GM21367 (cell line): ENCODE measurements around the gene PRUNE1.

ENCODE experiments used
- ATAC-seq: cut with Tn5 transposase; IDR thresholded peaks from one replicate; pipeline ENCODE4 v1.9.1; 2021; ENCODE audit not compliant: unreplicated experiment

The PRUNE1 gene

GRCh38 chr1:151049458-151049857, 41.2 kb downstream of the PRUNE1 start:
- ATAC-seq = no peak

- no peak for ATAC-seq
Observed at GRCh38 chr1:151050051-151050688, 41.9 kb downstream of the PRUNE1 start.

DNA sequence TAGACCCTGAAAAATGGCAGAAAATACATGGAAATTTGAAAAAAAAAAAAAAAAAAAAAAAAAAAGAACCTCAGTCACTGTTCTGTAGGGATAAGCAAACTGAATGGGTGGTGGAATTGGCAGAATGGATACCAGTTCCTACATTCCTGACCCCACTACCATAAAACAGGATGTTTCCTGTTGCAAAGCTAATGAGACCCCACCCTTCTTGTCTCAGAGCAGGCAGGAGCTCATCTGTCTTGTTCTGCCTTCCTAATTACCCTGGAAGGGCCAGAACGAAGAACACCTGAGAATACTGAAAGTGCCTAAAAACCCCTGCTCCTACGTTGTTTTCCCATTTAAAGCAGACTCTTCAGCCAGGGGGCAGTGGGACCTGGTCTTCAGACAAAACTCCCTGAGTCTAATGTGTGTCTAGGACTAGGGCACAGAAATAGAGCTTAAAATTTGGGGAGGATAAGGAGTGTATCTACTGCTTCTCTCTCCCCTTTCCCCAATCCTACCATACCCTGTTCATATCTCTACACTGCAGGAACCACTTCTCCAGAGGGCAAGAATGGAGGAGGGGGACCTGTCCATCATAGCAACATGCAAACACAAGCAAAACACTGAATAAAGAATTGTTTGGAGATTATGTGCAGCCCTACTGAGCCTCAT, 43.2 kb downstream of the PRUNE1 start:
- ATAC-seq = no peak

DNA sequence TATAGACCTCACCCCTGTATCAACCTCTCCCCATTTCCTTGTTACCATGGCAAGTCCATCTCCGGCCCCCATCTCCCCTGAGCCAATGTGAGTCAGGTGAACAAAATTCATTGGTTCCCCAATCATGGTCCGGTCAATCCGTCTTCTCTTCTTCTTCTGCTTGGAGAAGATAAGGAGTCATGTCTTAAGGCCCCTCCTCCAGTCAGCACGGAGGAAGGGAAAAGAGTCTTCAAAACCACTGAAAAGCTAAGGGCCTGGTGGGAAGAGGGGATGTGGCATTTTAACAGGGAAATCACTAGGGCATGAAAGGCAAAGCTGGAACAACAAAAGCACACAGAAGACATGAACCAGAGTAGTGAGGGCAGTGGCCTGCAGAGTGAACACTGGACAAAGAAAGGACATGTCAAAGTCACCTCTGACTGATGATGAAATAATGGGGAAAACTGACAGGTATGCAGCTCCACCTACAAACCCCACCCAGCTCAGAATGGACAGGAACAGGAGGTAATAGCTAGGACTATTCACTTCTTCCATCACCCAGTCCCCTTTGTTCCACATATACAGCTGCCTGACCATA, 46.8 kb downstream of the PRUNE1 start:
- ATAC-seq = no peak

DNA sequence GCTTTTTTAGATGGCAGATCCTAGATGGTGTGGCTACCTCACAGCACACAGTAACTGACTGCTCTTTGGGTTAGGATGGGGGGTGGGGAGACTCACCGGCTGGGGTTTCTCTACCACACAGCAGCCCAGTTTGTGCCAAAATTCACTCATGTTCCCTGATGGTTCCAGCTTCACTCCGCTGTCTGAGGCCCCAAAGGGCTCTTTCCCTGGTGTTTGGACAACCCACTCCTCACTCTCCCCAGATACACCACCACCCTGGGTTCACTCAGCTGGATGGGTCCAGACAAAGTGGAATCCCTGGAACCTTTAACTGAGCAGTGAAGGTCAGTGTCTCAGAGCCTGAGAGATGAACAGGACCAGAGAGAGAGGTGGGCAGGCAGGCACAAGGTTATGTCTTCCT, 47.3 kb downstream of the PRUNE1 start:
- no peak for ATAC-seq

GRCh38 chr1:151056149-151056548, 47.9 kb downstream of the PRUNE1 start:
- no peak for ATAC-seq

DNA sequence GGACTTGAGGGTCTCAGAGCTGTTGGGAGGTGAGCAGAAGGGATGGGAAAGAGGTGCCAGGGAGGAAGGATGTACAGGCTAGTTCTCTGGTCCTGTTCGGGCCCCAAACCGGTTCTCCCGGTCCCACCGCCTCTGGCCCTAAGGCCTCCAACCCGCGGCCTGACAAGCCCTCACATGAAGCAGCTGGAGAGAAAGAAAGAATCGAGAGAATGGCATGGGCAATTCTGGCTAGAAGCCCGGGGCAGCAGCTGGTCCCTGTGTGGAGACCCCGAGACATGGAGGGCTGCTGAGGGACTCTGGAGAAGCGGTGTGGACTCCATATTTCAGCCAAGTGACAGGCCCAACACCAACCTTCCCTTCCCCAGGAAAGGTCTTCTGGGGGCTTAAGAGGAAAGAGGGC, 50.4 kb downstream of the PRUNE1 start:
- ATAC-seq = no peak

DNA sequence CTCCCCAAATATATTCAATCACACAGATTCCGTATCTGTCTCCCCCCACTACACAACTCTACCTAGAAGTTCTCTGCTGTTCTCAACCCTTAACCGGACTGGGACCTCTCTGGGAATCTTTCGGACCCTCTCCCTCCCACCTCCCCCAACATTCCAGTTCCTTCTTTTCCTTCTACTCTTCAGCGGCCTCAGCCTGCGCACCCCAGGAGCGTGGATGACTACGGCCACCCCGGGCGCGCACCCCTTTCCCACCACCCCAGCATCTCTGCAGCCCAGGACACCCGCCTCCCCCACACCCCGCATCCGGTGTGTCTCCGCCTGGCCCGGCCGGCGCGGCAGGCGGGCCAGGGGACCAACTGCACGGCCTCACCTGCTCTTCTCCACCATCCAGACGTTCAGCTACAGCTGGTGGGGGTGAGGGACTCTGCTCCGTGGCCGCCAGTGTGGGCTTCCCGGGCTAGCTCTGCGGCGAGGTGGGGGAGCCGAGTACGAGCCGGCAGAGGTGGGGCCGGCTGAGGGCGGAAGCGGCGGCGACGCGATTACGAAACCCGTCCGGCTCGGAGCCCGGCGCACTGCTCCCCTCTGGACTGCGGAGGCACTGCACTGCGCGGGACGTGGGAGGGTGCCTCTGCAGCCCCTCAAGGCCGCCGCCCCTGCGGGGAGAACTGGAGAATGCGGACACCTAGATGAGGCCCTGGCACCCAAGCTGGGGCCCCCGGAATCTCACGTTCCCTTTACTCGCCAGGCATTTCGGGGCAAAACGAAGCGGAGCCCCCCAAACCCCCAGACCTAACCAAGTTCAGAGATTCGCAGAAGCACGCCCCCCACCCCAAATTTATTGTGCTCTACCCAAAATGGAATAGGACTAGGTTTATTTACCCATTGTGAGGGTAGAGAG, 51.1 kb downstream of the PRUNE1 start, which contains the start of gene CDC42SE1:
Gene CDC42SE1 (minus strand): TSS at position 514 of the 898 bp plus-strand sequence. CDS start 3,892 bp downstream, outside the sequence.
- peak; percentile 69 for ATAC-seq

DNA sequence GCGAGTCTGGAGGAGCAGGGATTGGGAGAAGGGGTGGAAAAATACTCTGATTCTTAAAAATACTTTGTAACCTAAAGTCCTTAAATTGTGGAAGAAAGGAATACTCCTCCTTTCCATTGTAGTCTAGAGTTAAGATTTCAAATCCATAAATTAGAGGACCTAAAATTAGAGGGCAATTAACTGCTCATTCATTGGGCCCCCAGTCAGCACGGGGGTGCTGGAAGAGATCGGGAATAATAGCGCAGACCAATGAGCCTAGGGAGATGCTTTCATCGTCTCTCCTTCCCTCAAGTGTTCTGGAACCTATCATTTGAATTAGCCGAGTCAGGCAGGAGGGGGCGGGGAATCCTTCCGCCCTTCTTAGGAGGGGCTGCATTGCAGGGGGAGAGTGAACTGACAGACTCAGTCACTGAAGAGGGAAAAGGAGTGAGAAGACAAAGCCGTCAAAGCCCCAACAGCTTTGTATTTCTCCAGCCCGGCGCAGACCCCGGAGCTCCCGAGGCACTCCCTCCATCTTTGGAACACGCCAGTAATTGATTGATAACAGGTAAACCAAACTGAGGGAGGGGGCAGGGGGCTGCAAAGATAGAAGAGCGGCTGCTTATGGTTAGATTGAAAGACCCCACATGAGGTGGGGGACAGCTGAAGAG, 51.9 kb downstream of the PRUNE1 start, which contains the start of gene MLLT11:
Gene MLLT11 (plus strand): TSS at position 391 of the 650 bp plus-strand sequence. CDS start 6,828 bp downstream, outside the sequence.
- ATAC-seq = no peak

DNA sequence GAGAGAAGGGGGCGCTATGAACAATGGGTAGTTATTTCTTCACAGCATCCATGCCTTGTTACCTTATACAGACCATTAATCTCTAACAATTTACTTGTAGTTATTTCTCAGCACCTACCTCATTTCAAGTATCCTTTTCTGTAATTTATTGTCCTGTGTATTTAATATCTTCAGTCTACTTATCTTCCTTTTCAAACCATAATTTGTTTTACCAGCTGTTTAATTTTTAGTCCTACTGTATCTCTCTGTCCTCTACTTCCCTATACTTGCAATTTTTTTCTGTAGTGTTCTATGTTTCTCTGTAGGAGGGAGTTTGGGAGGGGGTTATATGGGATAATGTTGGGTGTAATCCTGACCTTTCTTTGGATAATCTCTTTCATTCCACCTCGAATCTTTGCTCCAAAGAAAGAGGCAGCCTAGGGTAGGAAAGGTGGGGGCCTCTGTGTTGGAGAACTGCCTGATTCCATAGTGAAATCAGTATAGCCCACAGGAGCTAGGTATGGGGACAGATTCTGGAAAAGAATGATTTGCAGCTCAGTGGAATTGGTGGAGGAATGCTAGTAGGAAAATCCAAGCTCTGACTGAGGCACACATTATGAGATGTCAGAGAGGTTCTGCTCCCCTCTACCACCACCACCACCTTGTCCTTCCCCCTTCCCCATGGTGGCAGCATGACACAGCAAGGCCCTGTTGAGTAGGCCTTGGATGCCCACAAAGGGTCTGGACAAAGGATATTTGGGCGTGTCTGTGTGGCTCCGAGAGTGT, 52.6 kb downstream of the PRUNE1 start:
- no peak for ATAC-seq

GRCh38 chr1:151061704-151062103, 53.5 kb downstream of the PRUNE1 start:
- no peak for ATAC-seq

GRCh38 chr1:151062741-151063371, 54.6 kb downstream of the PRUNE1 start:
- no peak for ATAC-seq

GRCh38 chr1:151065089-151065645, 56.9 kb downstream of the PRUNE1 start:
- no peak for ATAC-seq

DNA sequence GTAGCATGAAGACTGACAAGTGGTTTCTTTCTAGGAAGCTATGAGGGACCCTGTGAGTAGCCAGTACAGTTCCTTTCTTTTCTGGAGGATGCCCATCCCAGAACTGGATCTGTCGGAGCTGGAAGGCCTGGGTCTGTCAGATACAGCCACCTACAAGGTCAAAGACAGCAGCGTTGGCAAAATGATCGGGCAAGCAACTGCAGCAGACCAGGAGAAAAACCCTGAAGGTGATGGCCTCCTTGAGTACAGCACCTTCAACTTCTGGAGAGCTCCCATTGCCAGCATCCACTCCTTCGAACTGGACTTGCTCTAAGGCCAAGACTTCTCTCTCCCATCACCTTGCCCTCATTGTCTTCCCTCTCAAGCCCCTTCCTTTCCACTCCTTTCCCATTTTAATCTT, 58.9 kb downstream of the PRUNE1 start:
- ATAC-seq = no peak

- no peak for ATAC-seq
Observed at GRCh38 chr1:151069103-151069486, 60.8 kb downstream of the PRUNE1 start.

DNA sequence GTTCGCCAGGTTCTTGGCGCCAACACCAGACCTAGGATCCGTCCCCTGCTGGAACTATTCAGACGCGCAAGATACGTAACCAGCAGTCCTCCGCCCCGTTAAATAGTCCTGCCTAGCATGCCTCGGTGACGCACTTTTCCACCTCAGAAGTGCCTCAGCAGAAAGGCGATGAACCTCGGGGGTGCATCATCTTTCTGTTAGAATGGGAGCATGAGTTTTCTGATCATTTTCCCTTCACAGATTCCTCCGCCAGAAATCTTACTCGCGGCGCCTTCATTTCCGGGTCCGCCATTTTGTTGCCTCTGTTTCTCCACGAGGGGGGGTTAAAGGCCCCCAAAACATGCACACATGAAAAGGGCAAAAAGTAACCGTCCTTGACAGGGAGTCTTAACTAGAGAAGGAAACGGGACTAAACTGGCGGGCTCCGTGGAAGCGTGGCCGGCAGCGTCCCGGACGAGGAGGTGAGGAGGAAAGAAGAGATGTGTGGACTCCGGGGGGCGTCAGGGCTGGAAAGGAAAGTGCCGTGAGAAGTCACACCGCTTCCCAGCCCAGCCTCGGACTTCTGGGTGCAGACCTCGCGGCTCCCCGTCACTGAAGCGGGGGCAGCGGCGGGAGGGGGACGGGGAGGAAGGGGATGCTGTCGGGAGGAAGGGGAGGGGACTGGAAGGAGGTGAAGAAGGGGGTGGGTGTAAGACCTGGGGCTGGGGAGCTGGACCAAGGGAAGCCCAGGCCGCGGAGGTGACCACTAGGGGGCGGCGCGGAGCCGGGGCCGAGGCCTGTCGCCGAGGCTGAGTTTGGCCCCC, 62.4 kb downstream of the PRUNE1 start, which contains the start of gene GABPB2:
Gene GABPB2 (plus strand): TSS at position 288 of the 803 bp plus-strand sequence. CDS start 17,429 bp downstream, outside the sequence.
- peak; percentile 60 for ATAC-seq

- no peak for ATAC-seq
Observed at GRCh38 chr1:151072224-151072623, 64.0 kb downstream of the PRUNE1 start.
